Stimulated activated CD4-positive, alpha-beta T cell treated with anti-CD3 and anti-CD28 coated beads, Interleukin-4, amount 100 ng/mL, for 24 hours (primary cell): ENCODE measurements around the gene PXN.
A peak's percentile ranks its signal among the peaks of the same experiment; 100 is the strongest.
"Not testable (repeated sequence)": the region's sequence is repeated elsewhere in the genome, so short reads cannot be mapped to it uniquely, and the experiment has no call there.

Source experiments
- DNase-seq: peaks from one replicate; pipeline ENCODE4 v3.0.0-alpha.2; 2020

The PXN gene

DNA sequence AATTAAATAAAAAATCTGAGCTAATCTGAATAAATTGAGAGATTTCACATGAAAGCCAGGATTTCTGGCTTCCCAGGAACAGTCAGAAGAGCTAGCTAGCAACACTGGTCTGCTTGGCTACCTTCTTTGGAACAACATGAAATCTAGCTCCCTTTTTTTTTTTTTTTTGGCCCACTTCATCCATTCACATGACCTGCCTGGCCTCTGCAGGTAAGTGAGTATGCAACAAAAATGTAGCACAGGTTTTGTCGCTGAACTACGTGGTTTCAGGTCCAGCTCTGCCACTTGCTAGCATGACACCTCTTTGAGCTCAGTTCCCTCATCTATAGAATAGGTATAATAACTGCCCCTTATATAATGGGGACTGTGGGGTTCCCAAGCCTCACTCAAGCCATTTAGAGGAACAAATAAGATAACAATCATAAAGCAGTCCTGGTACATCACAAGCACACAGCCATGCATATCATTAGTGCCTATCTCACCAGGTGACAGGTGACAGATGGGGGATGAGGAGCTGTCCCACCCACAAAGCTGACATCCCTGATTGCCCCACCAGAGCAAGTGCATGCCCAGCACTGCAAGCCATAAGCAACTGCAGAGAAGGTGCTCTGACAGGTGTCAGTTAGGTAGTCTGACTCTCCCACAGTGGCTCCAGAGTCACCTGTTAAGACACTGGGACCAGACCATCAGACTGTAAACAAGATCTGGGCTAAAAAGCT lies 25.6 kb downstream of the PXN start:
- DNase-seq = no peak

DNA sequence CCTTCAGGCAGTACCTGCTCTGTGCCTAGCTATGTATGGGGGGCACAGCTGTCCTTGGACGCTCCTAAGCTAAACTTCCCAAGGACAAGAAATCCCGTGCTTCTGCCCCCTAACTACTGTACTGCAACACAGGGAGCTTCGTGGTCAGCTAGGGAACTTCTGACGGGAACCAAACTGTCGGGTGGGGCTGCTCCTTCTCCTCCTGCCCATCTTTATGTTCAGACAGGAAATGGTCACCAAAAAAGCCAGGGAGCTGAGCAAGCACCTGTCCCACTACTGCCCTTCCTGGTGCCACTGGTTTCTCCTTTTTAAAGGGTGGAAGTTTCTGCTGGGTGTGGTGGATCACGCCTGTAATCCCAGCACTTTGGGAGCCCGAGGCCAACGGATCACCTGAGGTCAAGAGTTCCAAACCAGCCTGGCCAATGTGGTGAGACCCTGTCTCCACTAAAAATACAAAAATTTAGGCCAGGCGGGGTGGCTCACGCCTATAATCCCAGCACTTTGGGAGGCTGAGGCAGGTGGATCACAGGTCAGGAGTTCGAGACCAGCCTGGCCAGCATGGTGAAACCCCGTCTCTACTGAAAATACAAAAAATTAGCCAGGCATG lies 26.6 kb downstream of the PXN start:
- no peak for DNase-seq

DNA sequence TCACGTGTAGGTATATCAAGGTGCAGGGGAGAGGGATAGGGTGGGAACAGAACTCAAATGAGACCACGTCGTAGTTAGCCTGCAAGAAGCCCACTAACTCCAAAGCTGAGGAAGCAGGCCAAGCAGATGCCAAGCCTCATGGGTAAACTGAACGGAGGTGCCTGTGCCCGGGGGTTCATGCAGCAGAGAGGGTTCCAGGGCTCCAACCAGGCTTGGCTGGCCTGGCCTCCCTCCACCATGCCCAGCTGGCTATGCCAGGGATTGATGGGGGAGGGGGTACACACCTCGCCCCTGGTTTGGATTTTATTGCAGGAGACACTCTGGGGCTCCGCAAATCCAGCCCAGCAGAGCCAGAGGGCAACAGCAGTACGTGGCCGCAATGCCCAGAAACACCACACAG lies 27.3 kb downstream of the PXN start:
- DNase-seq = no peak

DNA sequence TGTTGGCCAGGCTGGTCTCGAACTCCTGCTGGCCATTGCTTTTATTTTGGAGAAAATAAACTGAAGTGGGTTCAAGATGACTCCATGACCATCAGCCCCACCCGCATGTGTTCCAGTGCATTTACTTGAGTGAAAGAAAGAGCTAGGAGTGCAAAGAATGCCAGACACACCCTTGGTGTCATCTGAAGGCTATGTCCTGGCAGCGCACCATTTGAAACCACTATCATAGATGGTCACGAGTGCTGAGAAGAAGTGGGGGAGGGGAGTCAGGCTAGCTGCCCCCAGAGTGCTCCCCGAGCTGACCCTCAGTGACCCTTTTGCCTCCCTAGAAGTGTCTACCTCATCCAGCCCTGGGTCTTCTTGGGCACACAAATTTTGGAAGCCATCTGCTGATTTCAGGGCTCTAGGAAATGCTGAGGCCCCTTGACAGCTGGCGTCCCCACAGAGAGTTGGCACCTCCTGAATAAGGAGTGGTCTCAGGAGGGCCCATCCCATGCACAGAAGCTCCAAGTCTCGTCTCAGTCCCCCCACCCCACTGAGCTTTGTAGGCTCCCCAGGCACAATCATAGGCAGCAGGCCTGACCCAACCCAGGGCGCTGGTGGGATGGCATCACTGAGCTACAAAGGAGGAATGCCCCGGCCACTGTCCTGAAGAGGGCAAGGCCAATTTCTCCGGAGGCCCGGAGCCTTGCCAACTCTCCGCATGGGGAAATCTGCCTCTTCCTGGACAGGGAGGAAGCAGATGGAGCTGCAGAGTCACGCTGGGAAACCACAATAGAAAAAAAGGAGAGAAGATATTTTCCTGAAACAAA lies 28.0 kb downstream of the PXN start:
- no peak for DNase-seq

DNA sequence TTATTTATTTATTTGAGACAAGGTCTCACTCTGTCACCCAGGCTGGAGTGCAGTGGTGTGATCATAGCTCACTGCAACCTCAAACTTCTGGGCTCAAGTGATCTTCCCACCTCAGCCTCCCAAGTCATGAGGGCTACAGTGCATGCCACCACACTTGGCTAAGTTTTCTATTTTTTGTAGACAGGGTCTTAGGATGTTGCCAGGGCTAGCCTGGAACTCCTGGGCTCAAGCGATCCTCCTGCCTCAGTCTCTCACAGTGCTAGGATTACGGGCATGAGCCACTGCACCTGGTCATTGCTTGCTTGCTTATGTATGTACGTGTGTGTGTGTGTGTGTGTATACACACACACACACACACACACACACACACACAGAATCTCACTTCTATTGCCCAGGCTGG lies 28.7 kb downstream of the PXN start:
- not testable (repeated sequence) for DNase-seq

DNA sequence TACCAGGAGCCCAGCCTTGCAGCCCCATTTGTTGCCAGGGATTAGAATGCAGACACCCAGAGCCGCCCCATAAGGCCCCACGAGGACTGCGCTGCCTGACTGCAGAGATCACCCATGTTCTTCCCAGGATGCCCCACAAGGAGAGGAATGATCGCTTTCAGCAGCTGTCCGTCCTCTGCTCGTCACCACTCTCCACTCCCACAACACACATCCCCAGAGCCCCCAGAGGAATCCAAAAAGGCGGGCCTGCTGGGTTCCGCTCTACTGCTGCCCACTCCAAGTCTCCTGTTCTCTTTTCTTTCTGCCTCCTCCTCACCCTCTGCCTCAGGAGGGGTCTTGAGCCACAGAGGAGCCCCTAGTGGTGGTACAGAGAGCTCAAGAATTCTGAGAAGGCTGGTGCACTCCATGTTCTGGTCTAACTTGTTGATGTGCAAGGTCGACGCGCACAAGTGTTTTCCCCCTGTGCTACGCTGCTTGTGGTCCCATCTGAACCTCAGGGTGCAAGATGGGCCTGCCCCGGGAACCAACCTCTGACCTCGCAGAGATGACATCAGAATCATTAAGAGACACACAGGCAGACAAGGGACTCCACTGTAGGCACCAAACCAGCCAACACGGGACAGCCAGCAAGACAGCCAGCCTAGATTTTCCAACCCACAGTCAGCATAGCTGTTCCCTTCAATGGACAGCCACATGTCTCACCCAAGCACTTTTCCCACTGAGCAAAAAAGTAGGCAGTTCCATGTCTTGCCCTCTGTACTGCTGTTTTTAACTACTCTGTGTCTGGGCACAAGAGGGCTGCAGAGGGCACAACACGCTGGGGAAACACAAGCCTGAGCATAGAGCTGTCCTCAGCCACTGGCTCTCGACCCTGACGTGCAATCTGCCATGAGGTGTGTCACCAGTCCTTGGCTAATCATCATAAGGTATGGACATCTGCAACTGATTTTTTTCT lies 29.9 kb downstream of the PXN start:
- DNase-seq = no peak

DNA sequence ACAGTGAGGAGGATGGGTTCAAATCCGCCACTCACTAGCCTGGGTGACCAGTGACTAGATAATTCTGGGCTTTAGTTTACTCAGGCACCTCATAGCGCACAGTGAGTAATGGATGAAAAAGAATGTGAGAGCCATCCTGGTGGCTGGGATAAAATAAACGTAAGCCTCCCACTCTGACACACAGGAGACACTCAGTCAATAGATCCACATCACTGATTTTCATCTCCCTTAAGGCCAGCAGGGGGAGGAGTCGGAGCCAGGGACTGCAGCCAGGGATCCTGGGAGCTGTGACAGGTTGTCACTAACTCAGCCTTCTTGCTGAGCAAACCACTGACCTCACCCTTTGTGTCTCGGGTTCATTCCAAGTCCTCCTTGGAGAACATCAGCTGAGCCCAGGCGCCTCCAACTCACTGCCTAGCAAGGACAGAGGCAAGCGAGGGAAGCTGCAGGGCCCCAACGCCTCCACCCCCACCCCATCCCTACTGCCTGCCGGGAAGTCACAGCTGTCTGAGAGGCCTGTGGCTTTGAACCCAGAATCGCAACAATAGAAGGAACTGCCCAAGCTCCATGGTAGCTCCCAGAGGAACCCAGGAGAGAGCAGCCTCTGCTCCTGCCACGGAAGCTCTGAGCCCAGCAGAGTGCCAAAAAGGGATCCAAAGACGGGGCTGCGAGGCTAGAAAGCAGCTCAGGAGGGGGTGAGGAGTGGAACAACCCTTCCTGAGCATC lies 30.7 kb downstream of the PXN start:
- no peak for DNase-seq

DNA sequence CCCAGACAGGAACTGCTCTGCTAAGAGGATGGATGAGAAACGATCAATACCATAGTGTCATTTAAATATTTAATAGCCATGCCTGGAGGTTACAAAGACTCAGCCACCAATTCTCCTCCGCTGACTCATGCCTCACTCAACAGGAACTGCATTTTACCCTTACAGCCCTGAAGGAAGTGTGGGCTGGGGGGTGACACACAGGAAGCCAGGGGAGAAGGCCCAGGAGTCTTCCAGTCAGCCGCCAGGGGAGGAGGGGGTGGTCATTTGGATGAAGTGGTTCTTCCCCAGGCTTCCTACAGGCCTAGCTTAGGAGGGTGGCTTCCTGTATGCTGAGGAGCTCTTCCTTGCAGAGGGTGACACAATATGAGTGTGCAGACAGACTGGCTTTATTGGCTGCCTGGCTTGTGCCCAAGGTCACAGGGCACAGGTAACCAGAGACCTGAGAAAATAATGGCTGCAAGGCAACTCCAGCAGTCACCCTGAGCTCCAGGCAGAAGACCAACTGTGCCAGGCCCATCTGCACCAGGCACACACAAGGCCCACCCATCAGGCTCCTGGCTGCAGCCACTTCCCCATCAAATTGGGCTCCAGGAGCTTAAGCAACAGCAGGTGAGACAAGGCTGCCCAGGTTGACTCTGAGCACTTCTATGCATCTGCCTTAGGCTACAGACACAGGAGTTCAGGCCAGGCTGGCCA lies 34.1 kb downstream of the PXN start:
- peak; percentile 85 for DNase-seq

DNA sequence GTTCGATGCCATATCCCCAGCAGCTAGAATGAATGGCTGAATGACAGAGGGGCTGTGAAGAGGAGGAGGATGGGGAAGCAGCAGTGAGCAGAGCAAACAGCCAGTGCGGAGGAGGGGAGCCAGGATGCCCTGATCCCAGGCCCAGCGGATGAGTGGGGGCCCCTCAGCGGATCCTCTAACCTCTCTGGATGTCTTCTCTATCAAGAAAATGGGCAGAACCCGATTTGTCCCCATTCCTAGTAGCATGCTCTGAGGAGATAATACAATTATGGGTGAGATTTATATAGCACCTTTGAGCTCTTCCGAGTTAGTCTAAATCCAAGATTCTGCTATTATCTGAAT lies 34.6 kb downstream of the PXN start:
- no peak for DNase-seq

DNA sequence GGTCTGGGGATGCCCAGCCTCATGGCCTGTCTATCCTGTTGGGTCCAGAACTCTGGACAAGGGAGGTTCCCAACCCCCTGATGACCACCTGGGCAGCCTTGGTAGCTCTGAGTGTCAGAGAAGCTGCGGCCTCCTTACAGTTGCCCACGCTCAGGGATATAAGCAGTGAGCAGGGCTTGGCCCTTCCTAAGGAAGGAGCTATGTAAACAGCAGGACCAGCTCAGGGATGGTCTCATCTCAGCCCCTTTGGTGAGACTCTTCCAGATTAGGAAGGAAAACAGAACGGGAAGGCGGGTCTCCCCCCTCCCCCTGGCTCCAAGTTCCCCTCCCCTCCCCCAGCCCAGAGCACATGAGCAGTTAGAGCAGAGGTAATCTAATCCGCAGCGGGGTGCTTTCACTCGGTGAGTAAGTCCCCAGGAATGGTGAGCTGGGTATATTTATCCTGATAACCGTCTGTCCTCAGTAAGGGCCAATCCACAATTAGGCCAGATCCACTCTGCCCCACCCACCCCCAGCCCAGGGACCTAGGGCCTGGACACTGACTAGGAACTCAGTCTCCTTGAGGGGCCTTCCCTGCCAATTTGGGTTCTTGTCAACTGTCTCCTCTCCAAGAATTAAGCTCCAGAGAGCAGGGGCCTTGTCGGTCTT lies 35.1 kb downstream of the PXN start:
- no peak for DNase-seq

DNA sequence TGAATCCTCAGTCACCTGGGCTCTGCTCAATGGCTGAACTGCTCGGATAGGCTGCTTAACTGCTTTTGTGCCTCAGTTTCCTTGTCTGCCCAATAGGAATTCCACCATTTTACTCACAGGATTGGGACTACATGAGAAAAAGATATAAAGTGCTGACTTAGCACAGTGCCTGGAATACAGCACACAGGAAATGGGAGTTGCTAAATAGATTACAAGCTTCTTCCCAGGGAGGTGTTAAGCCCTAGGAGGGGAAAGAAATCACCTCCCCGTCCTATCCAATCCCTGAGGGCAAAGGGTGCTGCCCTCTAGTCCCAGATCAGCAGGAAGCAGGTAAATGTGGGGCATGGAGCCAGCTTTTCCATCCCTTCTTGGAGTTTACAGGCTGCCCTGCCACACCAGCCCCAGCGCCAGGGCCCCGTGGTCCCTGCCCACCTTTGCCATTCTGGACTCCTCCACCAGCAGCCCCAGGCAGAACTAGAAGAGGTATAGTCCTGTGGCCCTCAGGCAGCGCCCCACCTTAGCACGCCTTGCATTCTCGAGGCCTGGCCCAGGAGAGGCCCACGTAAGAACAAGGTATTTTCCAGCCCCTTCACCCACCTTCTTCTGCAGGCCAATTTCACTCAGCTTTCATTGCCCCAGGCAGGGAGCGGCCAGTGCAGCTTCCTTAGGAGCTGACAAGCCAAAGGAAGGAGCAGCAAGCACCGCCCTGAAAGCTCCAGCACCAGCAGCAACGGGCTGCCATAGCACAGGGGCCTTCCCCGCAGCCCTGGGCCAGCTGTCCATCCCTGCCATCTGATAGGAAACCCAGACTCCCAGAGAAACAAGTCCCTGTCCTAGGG lies 35.8 kb downstream of the PXN start:
- DNase-seq = no peak

DNA sequence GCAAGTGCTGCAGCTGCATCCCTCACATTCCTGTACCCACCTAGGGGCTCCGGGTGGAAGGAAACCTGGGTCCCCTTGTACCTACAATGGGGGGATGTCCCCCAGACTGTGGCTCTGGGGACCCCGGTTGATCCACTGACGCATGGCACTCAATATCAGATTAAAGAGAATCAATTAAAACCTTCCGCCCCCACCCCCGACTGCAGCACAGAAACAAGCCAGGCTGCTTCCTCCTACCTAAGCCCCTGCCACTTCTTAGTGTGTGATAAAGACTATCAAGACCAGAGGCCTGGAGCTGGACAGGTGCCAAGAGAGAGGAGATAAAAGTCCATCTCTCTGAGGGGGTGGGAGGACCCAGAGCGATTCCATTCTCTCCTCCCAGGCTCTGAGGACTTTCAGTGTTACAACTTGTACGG lies 36.5 kb downstream of the PXN start:
- DNase-seq = no peak

DNA sequence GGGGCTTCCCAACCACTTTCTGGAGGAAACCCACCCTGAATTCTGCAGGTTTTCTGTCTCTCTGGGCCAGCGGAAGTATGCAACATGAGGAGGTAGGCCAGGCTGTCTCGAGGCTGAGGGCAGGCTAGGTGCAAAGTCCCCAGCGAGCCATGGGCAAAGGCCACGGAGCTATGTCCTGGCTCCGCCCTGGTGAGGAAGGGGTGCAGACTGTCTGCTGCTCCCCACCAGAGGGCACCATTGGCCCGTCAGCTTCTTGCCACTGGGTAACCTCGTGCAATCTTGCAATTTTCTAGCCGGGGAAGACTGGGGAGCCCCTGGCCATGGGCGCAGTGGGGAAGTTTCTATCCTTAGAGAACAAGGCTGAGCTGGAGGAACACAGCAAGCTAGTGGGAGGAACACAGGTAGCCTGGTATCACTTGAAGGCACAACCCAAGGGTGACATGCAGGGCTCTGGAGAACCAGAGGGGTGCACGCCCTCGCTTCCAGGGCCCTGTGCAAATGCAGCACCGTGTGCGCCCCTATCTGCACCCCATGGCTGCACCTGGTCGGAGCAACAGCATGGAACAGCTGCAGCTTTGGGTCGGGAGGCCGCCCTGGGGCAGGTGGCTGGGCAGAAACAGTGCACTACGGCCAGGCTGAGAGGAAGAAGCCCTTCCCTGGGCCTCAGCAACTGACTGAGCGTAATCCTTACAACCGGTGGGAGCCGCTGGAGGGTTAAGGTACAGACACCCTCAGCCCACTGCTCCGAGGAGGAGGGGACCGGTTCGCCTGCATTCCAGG lies 37.0 kb downstream of the PXN start:
- peak; percentile 92 for DNase-seq

DNA sequence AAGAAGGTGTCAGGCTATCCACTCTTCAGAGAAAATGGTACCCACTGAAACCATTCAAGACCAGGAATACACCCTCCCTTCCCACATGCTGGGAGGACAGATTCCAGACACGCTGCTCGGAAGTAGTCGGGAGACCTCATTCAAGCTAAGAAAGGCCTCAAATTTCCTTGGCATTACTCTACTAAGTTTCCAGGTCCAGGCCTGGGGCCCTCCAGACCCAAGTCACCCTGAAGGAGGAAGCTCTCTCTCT lies 37.6 kb downstream of the PXN start:
- no peak for DNase-seq

DNA sequence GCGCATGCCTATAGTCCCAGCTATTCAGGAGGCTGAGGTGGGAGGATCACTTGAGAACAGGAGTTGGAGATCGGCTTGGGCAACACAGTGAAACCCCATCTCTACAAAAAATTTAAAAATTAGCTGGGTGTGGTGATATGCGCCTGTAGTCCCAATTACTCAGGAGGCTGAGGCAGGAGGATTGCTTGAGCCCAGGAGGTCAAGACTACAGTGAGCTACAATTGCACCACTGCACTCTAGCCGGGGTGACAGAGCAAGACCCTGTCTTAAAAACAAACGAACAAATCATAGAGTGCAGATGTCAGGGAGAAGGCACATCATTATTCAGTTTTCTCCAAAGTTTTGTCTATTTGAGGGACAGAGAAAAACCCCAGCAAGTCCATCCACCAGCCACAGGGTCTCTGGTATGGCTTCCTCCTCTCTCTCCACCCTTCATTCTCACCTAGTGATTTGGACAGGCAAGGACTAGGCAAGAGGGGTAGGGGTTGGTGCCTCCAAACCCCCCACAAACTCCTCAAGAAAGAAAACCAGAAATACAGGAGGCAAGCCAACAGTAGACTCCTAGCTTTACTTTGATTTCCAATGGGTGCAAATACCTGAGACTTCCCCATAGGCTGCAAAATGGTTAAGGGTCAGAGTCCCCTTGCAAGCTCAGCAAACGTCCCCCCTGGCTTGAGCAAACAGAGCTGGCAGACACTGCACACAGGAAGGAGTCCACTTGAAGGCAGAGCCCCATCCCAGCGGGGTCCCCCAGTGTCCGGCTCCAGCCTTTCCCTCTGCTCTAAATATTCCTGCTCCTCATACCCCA lies 38.1 kb downstream of the PXN start:
- no peak for DNase-seq

DNA sequence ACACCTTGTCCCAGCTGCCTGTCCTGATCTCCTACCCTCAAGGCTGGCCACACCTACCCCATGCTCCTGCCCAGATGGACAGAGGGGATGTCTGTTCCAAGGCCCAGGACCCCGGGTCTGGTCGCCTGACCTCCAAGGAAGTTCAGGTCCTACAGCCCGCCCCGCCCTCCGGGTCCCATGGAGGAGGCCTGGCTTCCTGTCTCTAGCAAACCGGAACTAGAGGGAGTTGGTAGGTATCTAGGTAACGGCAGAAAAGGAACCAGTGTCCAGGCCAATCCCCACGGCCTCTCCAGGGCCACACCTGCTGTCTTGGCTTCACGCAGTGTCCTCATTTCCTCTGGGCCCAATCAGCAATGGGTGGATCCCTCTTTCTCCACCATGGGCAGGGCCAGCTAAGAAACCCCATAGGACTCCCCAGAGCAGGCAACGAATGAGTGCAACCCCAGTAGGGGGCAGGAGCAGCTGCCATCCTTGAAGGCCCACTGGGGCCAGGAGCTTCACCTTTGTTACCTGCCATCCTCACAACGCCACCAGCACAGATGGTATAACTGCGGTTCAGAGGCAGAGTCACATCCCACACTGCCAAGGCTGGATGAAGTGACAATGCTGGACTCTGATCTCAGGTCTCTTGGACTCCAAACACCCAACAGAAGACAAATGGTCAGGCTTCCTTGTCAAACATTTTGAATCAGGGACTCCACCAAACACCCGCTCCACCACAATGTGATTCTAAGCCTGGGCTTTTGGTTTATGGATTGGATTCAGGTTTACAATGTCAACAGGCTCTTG lies 39.5 kb downstream of the PXN start:
- DNase-seq = no peak

DNA sequence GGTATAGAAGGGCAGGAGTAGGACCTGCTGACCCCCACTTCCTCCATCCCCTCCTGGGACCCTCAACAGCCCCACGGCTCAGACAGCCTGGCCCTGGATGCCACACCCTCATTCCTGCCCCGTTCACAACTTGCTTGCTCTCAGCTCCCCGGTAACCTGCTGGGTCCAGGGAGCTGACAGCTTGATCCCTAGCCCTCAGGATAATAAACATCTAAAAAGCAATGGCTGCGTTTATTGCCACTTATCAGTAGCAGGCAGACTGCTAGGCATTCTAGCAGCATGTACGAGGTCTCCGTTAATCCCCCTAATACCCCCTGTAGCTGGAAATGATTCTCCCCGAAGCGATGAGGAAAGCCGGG lies 40.4 kb downstream of the PXN start:
- no peak for DNase-seq
